SU-DHL-6 (cell line): Measurements from ENCODE around the gene CSF2.

Experiments
- EZH2phosphoT487 ChIP-seq: fragments of 200-600 bp; sonication (generic), shearing (Covaris generic); conservative IDR thresholded peaks from 2 replicates; pipeline ENCODE4 v1.6.1; 2018; ENCODE audit warnings: mild to moderate bottlenecking, antibody characterized with exemption, low read length, moderate library complexity, mixed read lengths
- TF ChIP-seq, protein P1 (sequence below): fragments of 200-600 bp; sonication (generic); IDR thresholded peaks from one replicate; pipeline ENCODE4 v1.5.1; 2017; ENCODE audit warnings: antibody characterized with exemption, mild to moderate bottlenecking, low read length, moderate library complexity; ENCODE audit not compliant: insufficient read depth, poor library complexity, severe bottlenecking

DNA sequence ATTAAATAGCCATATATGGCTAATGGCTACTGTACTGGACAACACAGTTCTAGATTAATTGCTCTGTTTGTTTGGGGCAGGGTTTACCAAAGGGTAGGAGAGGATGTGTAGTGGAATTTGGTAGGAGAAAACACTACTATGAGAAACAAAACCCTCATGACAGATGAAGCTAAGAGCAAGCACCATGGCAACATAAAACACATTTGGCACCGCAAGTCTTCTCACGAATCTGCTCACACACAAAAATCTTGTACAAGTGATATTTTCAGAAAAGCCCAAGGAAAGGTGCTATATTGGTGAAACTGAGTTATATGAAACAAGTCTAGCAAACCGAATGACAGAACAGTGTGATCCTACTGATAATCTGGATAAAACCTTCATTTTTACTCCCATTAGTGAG is 38.5 kb downstream of the CSF2 start:
- TF ChIP-seq, protein P1, sequence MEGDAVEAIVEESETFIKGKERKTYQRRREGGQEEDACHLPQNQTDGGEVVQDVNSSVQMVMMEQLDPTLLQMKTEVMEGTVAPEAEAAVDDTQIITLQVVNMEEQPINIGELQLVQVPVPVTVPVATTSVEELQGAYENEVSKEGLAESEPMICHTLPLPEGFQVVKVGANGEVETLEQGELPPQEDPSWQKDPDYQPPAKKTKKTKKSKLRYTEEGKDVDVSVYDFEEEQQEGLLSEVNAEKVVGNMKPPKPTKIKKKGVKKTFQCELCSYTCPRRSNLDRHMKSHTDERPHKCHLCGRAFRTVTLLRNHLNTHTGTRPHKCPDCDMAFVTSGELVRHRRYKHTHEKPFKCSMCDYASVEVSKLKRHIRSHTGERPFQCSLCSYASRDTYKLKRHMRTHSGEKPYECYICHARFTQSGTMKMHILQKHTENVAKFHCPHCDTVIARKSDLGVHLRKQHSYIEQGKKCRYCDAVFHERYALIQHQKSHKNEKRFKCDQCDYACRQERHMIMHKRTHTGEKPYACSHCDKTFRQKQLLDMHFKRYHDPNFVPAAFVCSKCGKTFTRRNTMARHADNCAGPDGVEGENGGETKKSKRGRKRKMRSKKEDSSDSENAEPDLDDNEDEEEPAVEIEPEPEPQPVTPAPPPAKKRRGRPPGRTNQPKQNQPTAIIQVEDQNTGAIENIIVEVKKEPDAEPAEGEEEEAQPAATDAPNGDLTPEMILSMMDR: no peak
- TF ChIP-seq EZH2phosphoT487: no peak
